ENCODE measurements around the gene MYO1B. TPM values are rescaled to one million over a fixed set of nuclear protein-coding genes. Genes with fewer than 3 reads are reported as not detected.

Gene MYO1B
- total and polyA plus RNA-seq, 2 experiments from 2014 or later, result 26.4 to 70.6 TPM

DNA sequence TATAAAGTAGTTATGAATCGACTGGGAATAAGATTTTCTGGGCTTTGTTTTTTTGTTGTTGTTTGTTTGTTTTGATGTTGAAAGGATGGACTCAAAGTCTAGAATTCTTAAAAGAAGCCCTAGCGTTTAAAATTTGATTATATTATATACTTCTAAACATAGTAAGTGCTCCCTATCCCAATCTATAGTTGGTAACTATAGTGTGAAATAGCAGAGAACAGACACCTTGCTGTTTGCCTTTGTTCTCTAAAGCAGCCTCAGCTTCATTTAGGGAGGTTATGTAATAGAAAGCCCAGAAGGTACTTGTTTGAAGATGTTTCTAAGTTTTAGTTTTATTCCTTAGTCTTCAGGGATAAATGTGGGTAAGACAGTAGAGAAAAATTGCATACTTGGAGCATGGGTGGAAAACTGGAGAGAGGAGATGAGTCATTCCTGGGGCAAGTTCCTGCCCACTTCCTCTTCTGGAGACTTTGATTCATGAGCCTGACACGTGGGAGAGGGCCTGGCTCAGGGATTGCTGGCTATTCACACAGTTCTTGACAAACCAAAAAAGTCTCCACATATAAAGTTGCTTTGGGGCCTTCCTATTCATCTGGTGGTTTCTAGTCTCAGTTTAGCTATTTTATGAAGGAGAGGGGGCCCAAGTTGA is 131.9 kb downstream of the MYO1B start:
- H3K4me3 ChIP-seq, result no peak overlapping the region
- Mint-ChIP-seq H3K4me3 (no peak overlapping the region), H3K36me3 (ENCODE audit: low read depth) (no peaks in the 10 kb centered on the region; the same call in 1 of the 3 replicates), H3K27ac (peak overlapping the region; percentile 58), H3K27me3 (ENCODE audit: insufficient read depth, low read depth, poor library complexity) (no peaks in the 10 kb centered on the region), H3K4me1 (peaks cover 8% of the 10 kb centered on the region; the same call in 2 of the 3 replicates), H3K9me3 (no peaks in the 10 kb centered on the region)
- no peak overlapping the region for H3K4me2 ChIP-seq
- no peaks in the 10 kb centered on the region for H3F3A ChIP-seq (replicated peaks; ENCODE audit: low read depth)
- no peak overlapping the region for H3K27ac ChIP-seq (ENCODE audit: low read depth)
- no peaks in the 10 kb centered on the region for H3K9me2 ChIP-seq (ENCODE audit: insufficient read depth)
- no peaks in the 10 kb centered on the region for H3K79me2 ChIP-seq (replicated peaks; ENCODE audit: insufficient read depth)
- no peaks in the 10 kb centered on the region for H3K27me3 ChIP-seq (ENCODE audit: insufficient read depth)
- H4K20me1 ChIP-seq (replicated peaks; ENCODE audit: insufficient read depth), result no peaks in the 10 kb centered on the region
- no peak for TF ChIP-seq ZNF331 (CRISPR knock-in tag; IDR thresholded peaks at IDR 0.05; ENCODE audit: low read depth)
- TF ChIP-seq STAT1 (IDR thresholded peaks at IDR 0.05; ENCODE audit: unreplicated experiment), result no peak
- TF ChIP-seq CREB1 (CRISPR knock-in tag; IDR thresholded peaks at IDR 0.05; ENCODE audit: low read depth), result no peak
- TF ChIP-seq EZH2phosphoT487 (IDR thresholded peaks at IDR 0.05; ENCODE audit: unreplicated experiment), result no peak
- TF ChIP-seq, protein P1, sequence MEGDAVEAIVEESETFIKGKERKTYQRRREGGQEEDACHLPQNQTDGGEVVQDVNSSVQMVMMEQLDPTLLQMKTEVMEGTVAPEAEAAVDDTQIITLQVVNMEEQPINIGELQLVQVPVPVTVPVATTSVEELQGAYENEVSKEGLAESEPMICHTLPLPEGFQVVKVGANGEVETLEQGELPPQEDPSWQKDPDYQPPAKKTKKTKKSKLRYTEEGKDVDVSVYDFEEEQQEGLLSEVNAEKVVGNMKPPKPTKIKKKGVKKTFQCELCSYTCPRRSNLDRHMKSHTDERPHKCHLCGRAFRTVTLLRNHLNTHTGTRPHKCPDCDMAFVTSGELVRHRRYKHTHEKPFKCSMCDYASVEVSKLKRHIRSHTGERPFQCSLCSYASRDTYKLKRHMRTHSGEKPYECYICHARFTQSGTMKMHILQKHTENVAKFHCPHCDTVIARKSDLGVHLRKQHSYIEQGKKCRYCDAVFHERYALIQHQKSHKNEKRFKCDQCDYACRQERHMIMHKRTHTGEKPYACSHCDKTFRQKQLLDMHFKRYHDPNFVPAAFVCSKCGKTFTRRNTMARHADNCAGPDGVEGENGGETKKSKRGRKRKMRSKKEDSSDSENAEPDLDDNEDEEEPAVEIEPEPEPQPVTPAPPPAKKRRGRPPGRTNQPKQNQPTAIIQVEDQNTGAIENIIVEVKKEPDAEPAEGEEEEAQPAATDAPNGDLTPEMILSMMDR (conservative IDR thresholded peaks at IDR 0.05; ENCODE audit: low read depth in 2 of 2), result no peak
- TF ChIP-seq NANOG (IDR thresholded peaks at IDR 0.05; ENCODE audit: borderline replicate concordance), result no peak
- no peak for TF ChIP-seq ETS1 (IDR thresholded peaks at IDR 0.05)
- no peak for TF ChIP-seq REST (IDR thresholded peaks at IDR 0.05; ENCODE audit: unreplicated experiment)
- TF ChIP-seq ZNF114 (CRISPR knock-in tag; IDR thresholded peaks at IDR 0.05), result no peak
- no peak for TF ChIP-seq POLR2AphosphoS5 (IDR thresholded peaks at IDR 0.05; ENCODE audit: low read depth)
- no peaks in the 10 kb centered on the region for H3K4me1 ChIP-seq (ENCODE audit: insufficient read depth)
- peak; percentile 14 for DNase-seq (ENCODE audit: low spot score)
- peaks cover 3% of the 10 kb centered on the region; the same call in 1 of the 2 replicates for H3K36me3 ChIP-seq (ENCODE audit: insufficient read depth)
- H2AFZ ChIP-seq, result no peak overlapping the region
- peak; percentile 51 for ATAC-seq
